GM21737 (cell line): ENCODE data around the gene GNA12.
A peak's percentile ranks its signal among the peaks of the same experiment; 100 is the strongest.

Experiments used
- ATAC-seq: cut with Tn5 transposase; IDR thresholded peaks from one replicate; pipeline ENCODE4 v1.9.1; 2021; ENCODE audit warnings: mild to moderate bottlenecking, moderate library complexity; ENCODE audit not compliant: unreplicated experiment

The GNA12 gene

DNA sequence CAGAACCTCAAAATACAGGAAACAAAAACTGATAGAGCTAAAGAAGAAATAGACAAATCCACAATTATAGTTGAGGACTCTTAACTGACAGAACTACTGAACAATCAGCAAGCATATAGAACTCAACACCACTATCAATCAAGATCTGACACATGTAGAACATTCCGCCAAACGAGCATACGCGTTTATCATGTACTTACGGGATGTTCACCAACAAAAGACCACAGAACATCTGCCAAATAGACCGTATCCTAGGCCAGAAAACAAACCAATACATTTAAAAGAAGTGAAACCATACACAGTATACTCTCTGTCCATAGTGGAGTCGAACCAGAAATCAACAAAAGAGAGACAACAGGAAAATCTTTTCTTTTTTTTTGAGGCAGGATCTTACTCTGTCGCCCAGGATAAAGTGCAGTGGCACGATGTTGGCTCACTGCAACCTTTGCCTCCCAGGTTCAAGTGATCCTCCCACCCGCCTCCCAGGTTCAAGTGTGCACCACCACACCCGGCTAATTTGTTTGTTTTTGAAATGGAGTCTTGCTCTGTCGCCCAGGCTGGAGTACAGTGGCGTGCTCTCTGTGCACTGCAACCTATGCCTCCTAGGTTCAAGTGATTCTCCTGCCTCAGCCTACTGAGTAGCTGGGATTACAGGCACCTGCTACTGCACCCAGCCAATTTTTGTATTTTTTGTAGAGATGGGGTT lies 5.1 kb downstream of the GNA12 start:
- ATAC-seq, result peak; percentile 45

DNA sequence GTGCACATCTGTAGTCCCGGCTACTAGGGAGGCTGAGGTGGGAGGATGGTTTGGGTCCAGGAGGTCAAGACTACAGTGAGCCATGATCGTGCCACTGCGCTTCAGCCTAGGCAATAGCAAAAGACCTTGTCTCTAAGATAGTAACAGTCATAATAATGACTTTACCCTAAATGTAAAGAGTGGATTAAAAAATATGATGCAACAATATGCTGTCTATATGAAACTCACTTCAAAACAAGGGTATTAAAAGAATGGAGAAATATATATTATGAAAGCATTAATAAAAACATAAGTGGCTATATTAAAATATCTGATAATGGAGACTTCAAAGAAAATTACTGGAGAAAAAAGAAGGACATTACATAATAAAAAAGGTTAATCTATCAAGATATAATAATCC lies 5.7 kb downstream of the GNA12 start:
- no peak for ATAC-seq

DNA sequence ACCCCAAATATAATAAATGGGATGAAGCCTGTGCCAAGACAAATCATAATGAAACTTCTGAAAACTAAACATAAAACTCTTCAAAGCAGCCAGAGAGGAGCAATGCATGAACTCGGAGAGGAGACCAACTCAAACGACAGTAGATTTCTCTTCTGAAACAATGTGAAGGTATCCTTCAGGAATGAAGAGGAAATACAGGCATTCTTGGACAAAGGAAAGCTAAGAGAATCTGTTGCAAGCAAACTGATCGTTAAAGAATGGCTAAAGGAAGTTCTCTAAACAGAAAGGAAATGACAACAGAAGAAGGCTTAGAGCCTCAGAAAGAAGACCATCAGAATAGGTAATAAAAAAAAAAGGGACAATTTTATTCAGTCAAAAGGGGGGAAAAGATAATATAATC lies 6.6 kb downstream of the GNA12 start:
- no peak for ATAC-seq

DNA sequence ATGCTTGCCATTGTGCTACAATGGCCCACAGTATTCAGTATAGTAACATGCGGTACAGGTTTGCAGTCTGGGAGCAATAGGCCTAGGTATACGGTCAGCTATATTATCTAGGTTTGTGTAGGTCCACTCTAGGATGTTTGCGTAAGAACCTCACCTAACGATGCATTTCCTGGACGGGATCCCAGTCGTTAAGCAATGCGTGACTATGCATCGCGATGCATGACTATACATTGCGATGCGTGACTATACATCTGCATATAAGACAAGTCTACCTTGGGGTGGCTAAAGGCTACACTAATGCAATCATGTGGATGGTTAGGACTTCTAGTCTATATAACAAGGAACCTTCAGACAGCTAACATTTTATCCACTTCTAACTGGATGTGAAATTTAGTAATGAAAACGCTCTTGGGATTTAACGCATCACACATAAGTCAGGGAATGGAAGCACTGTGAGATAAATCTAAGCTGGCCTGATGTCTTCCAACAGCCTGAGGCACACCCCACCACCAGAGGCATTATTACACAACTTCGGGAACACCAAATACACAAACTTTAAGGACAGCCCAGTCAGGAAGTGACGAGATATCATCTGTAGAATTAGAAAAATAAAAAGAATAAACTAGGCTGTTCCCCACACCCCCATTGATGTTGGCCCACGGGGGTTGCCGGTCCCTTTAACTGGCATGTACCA lies 9.2 kb downstream of the GNA12 start:
- ATAC-seq, result no peak

DNA sequence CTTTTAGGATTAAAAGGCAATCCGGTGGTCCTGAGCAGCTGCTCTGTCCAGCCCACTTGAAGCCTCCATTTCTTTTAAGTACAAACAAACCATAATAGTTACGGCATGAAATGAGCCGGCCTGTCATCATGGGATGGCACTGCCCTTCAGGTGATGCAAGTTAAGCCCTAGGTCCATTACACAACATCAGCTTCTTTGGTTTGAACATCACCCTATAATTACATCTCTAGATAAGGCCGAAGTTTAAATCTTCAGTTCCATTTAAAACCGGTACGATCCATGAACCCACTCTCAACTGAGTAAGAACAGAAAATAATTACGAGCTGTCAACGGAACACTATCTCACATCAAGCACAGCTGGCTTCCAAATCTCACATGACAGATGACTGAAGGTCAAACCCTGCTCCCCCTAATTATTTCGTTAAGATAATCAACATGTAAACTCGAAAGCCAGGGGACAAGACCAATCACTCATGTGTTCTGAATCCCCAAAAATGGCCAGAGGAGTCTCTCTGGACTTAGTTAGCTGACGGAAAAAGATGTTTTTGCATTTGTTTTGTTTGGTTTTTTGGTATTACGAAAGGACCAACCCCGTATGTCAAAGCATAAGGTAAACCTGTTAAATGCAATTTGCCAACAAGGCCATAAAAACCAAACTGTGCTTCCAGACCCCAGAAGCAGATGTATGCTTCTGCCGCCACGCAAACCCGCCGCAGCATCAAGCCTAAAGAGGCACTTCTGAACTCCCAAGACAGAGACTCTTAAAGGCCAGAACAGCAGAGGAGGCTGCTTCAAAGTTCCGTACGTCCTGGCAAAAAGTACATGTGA lies 10.8 kb downstream of the GNA12 start:
- no peak for ATAC-seq

DNA sequence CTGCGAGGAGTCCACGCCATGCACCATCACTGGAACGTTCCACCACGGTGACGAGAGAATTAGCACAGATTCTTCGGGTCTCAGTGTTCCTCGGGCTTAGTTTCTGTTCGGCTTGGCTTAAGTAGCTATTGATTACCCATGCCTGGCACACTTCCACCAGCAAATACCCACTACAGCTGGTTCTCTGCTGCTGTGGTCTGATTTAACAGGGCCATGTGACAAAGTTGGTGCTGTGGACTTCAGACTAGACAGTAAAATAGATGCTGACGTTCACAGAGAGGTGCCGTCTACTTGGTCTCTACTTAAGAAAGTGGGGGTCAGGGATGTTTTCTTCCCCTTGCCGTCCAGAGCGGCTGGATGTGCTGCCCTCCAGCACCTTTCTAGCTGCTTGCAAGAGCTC lies 11.6 kb downstream of the GNA12 start:
- ATAC-seq, result no peak

DNA sequence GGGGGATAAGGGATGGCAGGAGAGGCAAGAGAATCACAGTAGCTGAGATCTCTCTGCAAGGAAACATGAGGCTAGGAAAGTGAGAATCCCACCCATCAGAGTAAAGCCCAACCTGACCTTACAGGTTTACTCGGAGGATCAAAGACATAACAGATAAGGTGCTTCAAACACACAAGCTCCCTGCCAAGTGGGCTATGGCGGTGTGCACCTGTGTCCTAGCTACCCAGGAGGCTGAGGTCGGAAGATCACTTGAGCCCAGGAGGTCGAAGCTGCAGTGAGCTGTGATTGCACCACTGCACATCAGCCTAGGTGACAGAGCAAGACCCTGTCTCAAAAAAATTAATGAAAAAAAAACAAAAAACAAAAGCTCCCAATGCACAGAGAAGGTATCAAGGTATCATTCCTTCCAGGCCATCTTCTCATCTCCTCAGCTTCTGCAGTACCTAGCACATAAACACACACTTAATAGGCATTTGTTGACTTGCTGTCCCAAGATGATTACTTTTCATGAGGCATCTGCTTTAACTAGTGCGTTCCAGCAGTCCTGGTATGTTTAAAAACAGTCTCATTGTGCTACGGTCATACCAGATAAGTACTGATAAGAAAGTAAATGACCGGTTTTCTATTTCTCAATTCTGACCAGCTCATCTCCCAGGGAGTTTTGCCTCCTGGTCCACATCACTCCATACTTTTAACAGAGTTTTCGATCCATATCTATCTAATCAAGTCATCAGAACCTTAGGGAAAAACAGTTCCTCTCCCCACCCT lies 13.3 kb downstream of the GNA12 start:
- no peak for ATAC-seq

DNA sequence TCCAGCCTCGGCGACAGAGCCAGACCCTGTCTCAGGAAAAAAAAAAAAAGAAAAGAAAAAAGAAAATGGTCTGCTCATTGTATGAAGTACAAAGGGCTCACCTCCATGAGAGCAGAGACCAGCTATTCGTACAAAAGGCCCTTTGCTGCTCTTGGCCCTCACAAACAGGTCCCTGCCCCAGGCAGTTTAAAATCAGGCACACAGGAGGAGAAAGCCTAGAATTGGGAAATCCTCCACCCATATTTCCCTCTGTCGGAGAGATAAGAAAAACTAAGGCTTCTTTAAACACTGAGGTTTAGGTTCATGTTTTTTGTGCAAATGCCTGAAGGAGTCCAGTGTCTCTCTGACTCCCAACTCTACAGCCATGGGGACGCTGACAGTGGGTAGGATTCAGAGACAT lies 15.1 kb downstream of the GNA12 start:
- ATAC-seq, result no peak

DNA sequence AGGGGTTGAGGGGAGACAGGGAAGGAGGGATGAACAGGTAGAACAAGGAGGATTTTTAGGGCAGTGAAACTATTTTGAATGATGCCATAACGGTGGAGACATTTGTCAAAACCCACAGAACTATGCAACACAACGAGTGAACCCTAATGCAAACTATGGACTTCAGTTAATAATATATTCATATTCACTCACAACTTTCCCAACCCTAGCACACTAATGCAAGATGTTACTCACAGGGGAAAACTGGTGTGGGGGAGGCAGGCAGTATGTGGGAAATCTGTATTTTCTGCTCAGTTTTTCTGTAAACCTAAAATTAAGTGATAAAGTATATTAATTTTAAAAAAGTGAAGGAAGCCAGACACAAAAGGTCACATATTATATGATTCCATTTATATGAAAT lies 17.3 kb downstream of the GNA12 start:
- no peak for ATAC-seq

DNA sequence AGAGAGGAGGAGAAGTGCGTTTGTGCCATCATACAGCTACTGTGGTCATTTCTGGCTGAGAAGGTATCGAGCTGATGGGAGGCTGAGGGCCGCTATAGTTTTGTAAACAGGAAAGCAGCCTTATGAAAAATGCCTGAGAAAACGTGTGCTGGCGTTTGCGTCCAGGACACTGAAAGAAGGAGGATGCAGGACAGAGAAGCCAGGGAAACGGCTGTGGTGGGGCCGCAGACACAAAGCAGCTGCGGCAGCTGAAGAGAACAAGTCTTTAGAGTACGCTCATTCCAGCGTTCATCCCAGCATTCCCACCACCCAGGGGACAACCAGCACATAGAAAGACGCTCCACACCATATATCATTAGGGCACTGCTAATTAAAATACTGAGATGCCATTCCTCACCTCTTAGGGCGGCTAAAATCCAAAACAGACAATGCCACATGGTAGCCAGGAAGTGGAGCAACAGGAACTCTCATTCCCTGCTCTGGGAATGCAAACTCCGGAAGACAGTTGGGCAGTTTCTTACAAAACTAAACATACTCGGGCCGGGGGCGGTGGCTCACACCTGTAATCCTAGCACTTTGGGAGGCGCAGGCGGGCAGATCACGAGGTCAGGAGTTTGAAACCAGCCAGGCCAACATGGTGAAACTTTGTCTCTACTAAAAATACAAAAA lies 18.4 kb downstream of the GNA12 start:
- no peak for ATAC-seq

DNA sequence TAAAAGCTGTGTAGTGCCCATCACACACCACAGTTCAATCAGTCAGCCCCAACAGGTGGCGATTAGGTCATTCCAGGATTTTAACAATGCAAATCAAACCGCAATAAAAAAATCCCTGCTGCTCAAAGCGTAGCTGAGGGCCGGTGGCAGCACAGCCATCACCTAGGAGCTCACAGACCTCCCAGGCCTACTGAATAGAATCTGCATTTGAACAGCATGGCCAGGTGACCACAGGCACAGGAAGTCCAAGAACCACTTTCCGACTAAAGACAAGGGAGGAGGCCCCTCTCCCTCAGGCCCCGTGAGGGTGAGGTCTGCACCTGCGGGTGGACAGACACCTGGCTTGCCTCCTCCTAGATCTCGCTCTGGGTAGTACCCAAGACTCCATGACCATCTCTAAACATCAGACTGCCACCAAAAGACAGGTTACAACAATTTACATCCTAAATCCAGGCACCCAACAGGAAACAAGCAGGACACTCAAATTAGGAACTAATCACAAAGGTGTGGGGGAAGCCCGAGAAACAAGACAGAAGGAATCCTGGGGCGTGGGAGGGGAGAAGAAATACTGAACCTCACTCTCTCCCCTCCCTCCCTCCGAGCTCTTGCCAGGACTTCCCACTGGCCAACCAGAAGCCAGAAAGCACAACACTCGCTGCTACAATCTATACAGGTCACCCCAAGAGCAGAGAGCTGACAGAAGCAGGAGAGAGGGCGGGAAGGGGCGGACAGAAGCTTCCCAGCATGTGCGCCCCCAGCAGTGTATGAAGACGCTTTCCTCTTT lies 19.2 kb downstream of the GNA12 start:
- ATAC-seq, result no peak

DNA sequence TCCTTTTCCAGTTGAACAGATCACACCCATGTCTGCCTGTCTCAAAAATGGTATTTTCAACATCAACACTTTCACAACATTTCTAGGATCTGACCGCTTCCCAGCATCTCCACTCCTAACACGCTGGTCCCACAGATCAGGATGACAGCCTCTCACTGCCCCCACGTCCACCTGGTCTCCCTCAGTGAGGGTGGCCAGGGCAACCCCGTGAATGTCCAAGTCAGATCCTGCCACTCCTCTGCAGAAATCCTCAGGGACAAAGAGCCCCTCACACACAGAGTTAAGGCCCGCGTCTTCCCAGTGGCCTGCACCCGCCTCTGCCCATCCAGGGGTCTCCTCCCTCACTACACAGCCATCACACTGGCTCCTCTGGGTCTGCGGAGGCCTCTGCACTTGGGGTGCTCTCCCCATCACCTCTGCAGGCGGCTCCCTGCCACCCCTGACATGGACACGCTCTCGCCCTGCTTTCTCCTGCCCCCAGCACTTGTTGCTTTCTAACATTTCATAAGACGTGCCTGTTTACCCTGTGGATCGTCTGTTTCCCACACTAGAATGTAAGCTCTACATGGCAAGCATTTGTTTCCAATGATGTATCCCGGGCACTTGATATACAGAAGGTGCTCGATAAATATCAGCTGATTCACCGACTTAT lies 20.0 kb downstream of the GNA12 start:
- no peak for ATAC-seq

DNA sequence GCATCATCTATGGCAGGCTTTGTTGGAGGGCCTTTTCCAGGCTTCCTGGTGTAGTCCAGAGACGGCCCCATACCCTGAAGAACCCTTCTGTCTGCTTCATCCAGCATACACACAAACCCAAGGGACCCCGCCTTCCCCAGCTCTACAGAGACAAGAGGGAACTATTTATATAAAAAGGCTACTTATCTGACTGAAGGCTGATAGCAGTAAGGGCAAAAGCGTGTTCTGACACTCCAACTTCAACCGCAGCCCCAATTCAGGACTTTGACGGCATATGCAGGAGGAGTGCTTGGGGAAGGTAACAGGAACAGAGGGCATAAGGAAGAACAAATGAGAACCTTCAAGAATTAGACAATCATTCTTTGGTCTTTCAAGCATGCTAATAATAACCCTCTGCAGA lies 21.0 kb downstream of the GNA12 start:
- ATAC-seq, result no peak

DNA sequence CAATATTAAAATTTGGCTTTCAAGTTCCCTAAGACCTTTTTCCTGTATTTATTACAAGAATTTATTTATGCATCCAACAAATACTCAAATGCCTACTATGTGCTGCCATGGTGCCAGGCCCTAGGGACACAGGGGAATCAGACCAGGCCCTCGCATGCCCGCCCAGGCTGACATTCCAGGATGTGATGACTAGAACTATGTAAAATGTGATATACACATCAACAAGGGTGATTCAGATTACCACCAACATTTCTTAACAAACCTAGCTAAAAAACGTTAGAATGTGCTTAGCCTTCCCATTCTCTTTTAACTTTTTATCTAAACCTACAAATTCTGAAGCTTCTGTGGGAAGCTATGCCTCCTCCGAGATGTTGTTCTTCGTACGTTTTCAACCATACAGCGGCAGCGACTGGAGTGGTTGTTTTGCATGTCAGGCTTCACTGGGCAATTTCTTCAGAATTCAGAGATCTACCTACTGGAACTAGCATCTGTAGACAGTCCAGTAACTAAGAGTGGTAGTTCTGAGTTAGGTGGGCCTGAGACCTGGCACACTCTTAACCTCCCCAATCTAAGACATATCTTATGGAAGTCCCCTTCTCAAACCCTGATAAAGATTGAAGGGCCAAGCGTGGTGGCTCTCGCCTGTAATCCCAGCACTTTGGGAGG lies 22.1 kb downstream of the GNA12 start:
- peak; percentile 40 for ATAC-seq

DNA sequence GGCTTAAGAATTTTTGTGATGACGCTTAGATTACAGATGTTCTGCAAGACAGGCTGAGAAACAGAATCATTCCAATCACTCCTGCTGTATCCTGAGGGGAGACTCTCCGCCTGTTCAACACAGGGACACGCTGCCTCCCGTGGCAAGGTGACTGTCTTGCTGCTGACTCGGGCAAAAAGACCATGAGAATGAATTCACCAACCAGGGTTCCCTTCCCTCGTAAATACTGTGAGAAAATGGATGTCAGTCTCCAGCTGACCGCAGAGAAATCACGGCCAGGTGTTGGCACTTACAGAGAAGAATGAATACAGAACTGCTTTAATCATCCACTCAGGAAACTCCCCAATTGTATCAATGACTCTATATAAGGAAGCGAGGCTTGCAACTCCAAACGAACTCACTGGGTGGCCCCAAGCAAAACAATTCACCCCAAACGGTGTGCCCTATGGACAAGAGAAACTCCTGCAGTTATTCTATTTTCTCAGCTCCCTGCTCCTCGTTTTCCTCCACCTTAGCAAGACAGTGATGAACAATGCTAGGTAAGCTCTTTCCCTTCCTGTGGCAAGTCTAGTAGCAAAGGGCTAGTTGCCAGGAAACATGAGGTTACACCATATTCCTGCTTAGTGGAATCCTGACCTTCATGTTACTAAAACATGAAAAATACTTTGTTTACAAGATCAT lies 22.8 kb downstream of the GNA12 start:
- ATAC-seq, result peak; percentile 38

DNA sequence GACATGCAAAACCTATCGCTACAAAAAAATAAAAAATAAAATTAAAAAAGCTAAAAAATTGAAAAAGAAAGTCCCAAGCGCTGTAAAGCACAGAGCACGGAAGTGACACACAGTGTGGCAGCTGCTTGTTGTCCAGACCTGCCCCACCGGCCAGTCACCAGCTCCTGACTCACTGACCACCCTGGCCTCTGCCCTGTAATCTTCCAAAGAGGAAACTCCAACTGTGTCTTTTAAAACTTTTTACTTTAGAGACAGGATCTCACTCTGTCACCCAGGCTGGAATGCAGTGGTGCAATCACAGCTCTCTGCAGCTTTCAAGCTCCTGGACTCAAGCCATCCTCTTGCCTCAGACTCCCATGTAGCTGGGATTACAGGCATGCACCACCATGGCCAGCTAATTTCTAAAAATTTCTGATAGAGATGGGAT lies 23.6 kb downstream of the GNA12 start:
- no peak for ATAC-seq

DNA sequence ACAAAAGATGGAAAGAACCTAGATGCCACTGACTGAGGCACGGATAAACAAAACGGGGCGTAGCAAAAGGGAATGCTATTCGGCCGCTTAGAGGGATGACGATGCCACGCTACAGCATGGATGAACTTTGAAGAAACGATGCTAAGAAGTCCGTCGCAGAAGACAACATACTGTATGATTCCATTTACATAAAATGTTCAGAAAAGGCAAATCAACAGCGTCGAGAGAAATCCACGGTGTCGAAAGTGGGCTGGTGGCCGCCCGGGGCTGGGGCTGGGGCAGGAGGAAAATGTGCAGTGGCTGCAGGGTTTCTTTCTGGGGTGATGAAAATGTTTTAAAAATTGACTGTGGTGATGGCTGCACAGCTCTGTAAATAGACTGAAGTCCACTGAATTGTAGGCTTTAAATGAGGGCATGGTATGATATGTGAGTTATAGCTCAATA lies 24.1 kb downstream of the GNA12 start:
- no peak for ATAC-seq
